Myocyte (in vitro differentiated cells): ENCODE measurements around the gene ZNF121. TPM values are rescaled to one million over a fixed set of nuclear protein-coding genes. Genes with fewer than 3 reads are reported as not detected.
A peak's percentile ranks its signal among the peaks of the same experiment; 100 is the strongest.
"Not testable (repeated sequence)": the region's sequence is repeated elsewhere in the genome, so short reads cannot be mapped to it uniquely, and the experiment has no call there.

Experiments
- DNase-seq: peaks from one replicate; pipeline ENCODE4 v3.0.0-alpha.2; 2012; ENCODE audit warnings: low read depth
- polyA plus RNA-seq: library from polyadenylated mRNA; unstranded; fragments of >200 nt; gene quantifications from one replicate; pipeline ENCODE4 v1.2.1, GENCODE V29; 2012; ENCODE audit warnings: missing spikeins
- total RNA-seq: library from RNA; depleted of rRNA; stranded (reverse); fragments of >200 nt; gene quantifications from 2 replicates; pipeline ENCODE4 v1.2.3, GENCODE V29; 2014

The ZNF121 gene
- total RNA-seq = 39.0 and 44.3 TPM in 2 replicates
- 6.2 TPM for polyA plus RNA-seq

DNA sequence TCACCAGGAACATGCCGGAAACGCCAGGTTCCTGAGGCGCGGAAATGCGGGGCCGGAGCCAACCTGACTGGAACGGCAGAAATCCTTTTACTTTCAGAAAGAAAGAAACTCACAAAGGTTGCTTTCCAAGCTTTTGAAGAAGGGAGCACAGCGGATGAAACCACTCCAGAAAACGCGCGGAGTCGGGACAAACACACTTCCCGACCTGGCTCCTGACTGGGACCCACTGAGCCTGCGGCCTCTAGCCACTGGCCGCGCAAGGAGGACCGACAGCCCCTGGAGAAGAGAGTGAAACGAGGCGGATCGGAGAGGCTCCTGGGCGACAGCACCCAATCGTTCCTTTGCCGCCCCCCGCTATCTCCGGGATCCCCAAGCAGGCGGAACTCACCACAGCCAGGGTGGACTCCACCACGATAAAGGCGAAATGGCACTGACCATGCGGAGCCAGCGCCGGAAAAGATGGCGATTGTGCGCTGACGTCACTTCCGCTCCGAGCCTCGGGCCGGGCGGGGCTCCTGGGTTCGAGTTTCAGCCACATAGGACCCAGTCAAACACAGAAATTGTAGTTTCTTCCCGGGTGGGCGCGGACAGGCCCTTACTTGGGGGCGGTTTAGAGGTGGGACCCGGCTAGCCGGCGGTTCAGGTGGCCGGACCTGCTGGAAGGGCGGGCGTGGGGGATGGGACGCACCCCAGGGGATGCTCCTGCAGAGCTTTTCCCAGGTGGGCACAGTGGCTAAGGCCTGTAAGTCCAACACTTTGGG lies at the start of gene ZNF121:
Gene ZNF121 (minus strand): TSS at position 432 of the 761 bp plus-strand sequence. CDS start 16,407 bp downstream, outside the sequence.
- DNase-seq = peak; percentile 87

DNA sequence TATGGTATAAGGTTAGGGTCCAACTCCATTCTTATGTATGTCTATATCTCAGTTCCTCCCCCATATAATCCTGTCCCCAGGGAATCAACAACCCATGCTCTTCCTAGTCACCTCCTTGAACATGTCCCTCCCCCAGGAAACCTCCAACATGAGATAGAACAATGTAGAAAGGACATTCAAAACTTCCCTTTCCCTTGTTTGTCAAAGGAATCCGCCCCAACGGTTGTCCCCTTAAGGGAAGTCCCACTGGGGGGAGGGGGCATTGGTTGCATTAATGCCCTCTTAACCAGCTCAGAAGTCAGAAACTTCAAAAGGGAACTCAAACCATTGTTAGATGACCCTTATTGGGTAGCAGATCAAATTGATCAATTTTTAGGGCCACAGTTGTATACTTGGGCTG lies 43.6 kb upstream of the ZNF121 start:
- DNase-seq = no peak

DNA sequence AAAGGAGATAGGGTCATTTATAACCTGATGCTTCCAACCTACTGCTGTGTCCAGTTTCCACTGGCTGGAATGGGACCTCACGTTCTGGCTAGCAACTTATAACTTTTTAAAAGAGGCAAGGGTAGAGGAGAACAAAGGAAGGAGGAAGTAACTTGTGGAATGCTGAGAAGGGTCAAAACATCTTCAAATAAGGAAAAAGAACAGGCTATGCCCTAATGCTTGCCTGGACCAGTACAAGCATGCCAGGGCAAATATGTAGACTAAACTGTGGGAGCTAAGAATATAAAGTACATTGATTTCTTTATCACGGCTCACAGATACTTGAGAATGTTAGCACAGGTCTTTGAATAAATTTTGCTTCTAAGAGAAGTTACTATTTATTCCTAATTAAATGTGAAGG lies 38.2 kb upstream of the ZNF121 start:
- DNase-seq = peak; percentile 41

DNA sequence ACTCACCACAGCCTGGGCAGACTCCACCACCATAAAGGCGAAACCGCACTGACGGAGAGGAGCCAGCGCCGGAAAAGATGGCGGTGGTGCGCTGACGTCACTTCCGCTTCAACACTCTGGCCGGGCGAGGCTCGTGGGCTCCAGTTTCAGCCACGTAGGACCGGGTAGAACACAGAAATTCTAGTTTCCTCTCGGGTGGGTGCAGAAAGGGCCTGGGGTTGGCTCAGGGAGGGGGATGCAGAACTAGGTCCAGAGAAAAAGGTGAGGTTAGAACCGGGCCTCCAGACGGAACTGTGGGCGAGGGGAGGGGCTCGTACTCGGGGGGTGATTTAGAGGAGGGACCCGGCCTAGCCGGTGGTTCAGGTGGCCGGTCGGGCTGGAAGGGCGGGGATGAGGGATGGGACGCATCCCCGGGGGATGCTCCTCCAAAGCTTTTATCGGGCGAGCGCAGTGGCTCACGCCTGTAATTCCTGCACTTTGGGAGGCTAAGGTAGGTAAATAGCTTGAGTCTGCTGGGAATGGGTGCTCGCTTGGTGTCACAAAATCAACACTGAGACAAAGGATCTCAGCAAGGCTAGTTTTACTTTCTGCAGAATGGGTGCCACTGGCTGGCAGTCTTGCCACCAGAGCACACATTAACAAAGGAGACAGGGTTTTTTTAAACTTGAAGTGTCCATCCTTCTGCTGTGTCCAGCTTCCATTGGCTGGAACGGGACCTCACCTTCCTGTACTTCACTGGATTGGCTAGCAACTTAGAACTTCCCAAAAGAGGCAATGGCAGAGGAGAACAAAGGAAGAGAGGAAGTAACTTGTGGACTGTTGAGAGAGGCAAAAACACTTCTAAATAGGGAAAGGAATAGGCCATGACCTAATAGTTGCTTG lies 37.1 kb upstream of the ZNF121 start, which contains the start of gene ZNF561:
Gene ZNF561 (minus strand): TSS at position 77 of the 882 bp plus-strand sequence. CDS start 1,776 bp downstream, outside the sequence.
- DNase-seq = peak; percentile 93

DNA sequence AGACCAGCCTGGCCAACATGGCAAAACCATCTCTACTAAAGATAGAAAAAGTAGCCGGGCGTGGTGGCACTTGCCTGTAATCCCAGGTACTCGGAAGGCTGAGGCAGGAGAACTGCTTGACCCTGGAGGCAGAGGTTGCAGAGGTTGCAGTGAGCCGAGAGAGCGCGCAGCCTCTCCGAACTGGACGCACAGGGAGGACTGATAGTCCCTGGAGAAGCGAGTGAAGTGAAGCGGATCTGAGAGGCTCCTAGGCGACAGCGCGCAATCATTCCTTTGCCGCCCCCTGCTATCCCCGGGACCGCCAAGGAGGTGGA lies 36.5 kb upstream of the ZNF121 start:
- DNase-seq = no peak

DNA sequence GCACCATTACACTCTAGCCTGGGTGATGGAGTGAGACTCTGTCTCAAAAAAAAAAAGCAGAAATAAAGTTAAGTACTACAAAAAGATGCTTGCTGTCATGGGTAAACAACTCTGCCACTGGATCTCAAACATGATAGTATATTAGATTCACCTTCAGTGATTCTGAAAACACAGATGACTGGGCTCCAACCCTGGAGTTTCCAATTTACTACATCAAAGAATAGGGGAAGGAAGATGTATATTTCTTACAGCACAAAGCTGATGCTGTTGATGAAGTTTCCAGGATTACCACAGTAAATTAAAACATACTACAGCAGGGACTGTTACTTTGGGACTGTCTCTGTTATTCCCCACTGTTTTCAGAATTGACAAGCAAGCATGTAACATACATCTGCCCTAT lies 31.5 kb upstream of the ZNF121 start:
- DNase-seq = no peak

DNA sequence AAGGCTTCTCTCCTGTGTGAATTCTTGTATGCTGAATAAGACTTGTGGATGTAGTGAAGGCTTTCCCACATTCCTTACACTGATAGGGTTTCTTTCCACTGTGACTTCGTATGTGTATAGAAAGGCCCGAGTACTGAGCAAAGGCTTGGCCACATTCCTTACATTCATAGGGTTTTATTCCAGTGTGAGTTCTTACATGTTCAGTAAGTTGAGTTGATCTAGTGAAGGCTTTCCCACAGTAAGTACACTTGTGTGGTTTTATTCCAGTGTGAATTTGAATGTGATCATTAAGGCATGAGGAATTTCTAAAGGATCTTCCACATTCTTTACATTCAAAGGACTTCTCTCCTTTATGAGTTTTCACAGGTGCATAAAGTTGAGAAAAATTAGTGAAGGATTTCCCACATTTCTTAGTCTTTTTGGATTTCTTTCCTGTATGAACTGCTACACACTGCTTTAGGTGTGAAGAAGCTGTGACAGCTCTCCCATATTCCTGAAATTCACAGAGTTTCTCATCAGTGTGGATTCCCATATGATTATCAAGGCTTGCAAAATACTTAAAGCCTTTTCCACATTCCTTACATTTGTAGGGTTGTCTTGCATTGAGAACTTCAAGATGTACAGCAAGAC lies 26.3 kb upstream of the ZNF121 start:
- DNase-seq = no peak

DNA sequence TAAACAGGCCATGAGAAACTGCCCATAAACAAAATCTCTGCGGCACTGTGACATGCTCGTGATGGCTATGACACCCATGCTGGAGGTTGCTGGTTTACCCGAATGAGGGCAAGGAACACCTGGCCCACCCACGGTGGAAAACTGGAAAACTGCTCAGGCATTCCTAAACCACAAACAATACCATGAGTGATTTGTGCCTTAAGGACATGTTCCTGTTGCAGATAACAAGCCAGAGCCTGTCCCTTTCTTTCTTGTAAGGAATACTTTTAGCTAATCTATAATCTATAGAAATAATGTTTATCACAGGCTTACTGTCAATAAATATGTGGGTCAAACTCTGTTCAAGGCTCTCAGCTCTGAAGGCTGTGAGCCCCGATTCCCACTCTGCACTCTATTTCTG lies 24.6 kb upstream of the ZNF121 start:
- DNase-seq = no peak

DNA sequence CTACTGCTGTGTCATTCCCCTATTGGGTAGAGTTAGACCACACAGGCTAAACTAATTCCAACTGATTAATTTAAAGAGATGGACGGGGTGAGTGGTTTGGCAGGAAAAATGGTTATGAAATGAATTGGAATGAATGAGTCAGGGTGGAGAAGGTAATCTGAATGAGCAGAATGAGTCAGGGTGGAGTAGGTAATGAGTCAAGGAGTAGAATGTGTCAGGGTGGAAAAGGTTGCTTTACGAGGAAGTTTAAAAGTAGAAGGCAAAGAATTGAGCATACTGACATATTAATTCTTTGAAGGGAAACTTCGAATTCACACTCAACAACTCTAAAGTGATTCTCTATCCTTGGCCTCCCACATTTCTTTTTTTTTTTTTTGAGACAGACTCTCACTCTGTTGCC lies 12.7 kb upstream of the ZNF121 start:
- DNase-seq = no peak

DNA sequence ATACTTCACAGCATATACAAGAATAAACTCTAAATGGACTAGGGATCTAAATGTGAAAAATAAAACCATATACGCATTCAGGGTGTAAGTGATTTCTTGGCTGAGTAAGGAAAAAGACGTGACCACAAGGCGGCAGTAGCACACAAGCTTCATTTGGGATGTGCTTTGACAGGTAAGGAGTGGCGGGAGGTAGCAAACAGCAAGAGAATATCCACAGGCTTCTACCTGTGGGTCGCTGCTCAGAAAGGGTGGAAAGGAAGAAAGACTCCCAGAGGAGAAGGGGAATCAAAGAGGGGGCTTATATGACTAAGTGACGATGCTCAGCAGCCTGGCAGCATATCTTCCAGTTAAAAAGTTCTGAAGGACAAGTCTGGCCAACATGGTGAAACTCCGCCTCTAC lies 2.5 kb upstream of the ZNF121 start:
- DNase-seq = peak; percentile 62

DNA sequence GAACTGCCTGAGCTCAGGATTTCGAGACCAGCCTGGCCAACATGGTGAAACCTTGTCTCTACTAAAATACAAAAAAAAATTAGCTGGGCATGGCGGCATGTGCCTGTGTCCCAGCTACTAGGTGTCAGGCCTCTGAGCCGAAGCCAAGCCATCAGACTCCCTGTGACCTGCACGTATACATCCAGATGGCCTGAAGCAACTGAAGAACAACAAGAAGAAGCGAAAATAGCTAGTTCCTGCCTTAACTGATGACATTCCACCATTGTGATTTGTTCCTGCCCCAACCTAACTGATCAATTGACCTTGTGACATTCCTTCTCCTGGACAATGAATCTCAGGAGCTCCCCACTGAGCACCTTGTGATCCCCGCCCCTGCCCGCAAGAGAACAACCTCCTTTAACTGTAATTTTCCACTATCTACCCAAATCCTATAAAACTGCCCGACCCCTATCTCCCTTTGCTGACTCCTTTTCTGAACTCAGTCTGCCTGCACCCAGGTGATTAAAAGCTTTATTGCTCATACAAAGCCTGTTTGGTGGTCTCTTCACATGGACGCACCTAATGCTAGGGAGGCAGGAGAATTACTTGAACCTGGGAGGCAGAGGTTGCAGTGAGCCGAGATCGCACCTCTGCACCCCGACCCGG lies 2.1 kb downstream of the ZNF121 start:
- DNase-seq = not testable (repeated sequence)

DNA sequence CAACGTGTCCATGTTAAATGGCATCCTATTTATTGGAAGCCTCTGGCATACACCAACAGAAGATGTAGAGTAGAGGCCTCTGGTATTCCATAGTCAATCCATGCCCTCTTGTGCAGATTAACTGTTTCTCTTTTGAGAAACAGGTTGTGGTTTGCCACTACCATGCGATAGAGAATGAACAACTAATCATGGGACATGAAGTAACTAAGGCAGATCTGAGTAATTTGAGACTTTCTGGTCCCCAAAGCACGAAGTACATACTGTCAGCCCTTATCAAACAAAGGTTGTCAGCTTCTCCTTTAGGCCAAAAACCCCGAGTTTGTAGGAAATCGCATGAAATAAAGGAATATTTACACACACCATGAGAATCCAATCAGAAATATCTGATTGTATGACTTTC lies 3.6 kb downstream of the ZNF121 start:
- no peak for DNase-seq

DNA sequence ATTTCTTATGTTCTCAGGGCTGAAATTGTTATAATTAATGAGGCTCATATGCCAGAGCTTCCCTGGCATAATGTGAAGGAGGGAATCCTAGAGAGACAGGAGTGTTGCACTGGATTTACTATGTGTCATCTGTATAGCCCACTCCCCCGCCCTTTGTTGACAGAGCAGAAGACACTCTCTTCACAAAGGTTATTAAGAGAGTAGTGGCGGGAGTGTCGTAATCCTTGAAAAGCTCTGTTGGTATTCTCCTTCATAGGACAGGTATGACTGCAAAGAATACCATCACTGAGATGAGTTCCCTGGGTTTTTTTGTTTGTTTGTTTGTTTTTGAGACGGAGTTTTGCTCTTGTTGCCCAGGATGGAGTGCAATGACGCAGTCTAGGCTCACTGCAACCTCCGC lies 14.0 kb downstream of the ZNF121 start:
- DNase-seq = no peak

DNA sequence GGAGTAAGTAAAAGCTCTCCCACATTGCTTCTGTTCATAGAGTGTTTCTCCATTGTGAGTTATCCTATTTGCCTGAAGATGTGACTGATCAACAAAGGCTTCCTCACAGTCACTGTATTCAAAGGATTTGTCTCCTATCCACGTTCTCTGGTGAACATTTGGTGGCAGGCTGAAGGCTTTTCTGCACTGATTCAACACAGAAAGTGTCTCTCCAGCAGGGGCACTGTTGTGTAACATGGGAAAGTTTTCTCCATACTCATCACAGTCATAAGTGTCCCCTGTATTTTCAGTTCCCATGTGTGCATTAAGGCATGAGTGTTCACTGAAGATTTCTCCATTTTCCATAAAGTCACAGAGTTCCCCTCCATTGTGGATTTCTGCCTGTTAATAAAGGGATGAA lies 17.6 kb downstream of the ZNF121 start:
- DNase-seq = no peak

DNA sequence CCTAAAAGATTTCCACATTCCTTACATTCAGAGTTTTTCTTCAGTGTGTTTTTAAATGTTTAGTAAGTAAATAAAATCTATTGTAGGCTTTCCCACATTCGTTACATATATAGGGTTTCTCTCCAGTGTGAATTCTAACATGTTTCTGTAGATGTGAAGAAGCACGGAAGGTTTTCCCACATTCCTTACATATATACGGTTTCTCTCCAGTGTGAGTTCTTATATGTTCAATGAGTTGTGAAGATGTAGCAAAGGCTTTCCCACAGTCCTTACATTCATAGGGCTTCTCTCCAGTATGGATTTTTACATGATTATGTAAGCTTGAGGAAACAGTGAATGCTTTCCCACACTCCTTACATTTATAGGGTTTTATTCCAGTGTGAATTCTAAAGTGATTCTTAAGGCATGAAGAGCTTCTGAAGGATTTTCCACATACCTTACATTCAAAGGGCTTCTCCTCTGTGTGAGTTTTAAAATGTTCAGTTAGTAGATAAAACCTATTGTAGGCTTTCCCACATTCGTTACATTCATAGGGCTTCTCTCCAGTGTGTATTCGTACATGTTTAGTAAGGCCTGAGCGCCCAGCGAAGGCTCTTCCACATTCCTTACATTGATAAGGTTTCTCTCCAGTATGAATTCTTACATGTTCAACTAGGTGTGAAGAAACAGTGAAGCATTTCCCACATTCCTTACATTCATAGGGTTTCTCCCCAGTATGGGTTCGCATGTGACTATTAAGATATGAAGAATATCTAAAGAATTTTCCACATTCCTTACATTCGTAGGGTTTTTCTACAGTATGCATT lies 18.2 kb downstream of the ZNF121 start:
- no peak for DNase-seq

DNA sequence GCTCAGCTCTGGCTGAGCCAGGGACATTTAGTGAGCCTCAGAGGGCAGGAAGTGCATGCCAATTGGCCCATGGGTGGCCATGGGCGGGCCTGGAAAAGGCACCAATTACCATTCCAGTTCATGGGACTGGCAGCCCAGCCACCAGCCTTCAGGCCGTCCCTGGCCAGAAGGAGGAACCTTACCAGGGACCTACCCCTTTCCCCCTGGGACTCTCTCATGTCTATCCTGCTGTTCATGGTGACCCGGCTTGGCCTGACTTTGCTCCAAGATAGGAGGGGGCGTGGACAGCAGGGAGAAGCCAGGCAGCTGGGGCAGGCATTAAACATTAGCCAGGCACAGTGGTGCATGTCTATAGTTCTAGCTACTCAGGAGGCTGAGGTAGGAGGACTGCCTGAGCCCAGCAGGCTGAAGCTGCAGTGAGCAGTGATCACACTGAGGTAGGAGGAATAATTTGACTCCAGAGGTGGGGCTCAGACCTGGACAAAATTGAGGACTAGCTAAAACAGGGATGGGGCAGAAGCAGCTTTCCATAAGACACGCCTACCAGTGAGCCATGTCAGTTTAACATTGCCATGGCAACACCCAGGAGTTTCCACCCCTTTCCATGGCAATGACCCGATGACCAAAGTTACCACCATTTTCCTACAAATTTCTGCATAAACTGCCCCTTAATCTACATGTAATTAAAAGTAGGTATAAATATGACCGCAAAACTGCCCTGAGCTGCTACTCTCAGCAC lies 31.6 kb downstream of the ZNF121 start:
- DNase-seq = no peak

DNA sequence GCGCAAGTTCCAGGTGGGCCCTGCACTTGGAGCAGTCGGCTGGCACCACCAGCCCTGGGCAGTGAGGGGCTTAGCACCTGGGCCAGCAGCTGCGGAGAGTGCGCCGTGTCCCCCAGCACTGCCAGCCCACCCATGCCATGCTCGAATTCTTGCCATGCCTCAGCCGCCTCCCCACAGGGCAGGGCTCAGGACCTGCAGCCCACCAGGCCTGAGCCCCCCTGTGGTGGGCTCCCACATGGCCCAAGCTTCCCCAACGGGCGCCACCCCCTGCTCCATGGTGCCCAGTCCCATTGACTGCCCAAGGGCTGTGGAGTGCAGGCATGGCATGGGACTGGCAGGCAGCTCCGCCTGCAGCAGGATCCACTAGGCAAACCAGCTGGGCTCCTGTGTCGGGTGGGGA lies 36.4 kb downstream of the ZNF121 start:
- DNase-seq = no peak

DNA sequence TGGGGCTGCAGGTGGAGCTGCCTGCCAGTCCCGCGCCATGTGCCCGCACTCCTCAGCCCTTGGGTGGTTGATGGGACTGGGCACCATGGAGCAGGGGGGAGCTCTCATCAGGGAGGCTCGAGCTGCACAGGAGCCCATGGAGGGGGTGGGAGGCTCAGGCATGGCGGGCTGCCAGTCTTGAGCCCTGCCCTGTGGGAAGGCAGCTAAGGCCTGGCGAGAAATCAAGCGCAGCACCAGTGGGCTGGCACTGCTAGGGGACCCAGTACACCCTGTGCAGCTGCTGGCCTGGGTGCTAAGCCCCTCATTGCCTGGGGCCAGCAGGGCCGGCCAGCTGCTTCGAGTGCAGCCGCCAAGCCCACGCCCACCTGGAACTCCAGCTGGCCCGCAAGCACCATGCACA lies 43.0 kb downstream of the ZNF121 start:
- DNase-seq = not testable (repeated sequence)

DNA sequence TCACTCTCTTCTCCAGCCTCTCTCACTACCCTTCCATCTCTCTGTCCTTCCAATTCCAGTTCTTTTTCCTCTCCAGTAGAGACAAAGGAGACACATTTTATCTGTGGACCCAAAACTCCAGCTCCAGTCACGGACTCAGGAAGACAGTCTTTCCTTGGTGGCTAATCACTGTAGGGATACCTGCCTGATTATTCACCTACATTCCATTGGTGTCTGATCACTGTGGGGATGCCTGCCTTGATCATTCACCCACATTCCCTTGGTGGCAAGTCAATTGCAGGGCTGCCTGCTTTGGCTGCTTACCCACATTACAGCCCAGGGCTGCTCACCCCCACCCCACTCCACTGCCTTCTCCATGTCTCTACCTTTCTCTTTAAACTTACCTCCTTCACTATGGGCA lies 44.4 kb downstream of the ZNF121 start:
- not testable (repeated sequence) for DNase-seq

DNA sequence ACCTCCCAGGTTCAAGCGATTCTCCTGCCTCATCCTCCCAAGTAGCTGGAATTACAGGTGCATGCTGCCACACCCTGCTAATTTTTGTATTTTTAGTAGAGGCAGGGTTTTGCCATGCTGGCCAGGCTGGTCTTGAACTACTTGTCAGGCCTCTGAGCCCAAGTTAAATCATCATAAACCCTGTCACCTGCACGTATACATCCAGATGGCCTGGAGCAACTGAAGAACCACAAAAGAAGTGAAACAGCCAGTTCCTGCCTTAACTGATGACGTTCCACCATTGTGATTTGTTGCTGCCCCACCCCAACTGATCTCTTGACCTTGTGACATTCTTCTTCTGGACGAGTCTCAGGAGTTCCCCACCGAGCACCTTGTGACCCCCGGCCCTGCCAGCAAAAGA lies 45.1 kb downstream of the ZNF121 start:
- not testable (repeated sequence) for DNase-seq
